Measurements from ENCODE around the gene CPXM2. TPM values are rescaled to one million over a fixed set of nuclear protein-coding genes. Genes with fewer than 3 reads are reported as not detected.

CPXM2 gene
- total RNA-seq (2022): not detected in 2 replicates
- Bru-seq, nascent RNA: percentile 1 among the genes with signal in this experiment
- percentile 4 among the genes with signal in this experiment for BruChase-seq, experiment 1, labeled RNA remaining after a 6-hour chase
- percentile 2 among the genes with signal in this experiment for BruChase-seq, experiment 2, labeled RNA remaining after a 2-hour chase
- long read RNA-seq: 0 reads

DNA sequence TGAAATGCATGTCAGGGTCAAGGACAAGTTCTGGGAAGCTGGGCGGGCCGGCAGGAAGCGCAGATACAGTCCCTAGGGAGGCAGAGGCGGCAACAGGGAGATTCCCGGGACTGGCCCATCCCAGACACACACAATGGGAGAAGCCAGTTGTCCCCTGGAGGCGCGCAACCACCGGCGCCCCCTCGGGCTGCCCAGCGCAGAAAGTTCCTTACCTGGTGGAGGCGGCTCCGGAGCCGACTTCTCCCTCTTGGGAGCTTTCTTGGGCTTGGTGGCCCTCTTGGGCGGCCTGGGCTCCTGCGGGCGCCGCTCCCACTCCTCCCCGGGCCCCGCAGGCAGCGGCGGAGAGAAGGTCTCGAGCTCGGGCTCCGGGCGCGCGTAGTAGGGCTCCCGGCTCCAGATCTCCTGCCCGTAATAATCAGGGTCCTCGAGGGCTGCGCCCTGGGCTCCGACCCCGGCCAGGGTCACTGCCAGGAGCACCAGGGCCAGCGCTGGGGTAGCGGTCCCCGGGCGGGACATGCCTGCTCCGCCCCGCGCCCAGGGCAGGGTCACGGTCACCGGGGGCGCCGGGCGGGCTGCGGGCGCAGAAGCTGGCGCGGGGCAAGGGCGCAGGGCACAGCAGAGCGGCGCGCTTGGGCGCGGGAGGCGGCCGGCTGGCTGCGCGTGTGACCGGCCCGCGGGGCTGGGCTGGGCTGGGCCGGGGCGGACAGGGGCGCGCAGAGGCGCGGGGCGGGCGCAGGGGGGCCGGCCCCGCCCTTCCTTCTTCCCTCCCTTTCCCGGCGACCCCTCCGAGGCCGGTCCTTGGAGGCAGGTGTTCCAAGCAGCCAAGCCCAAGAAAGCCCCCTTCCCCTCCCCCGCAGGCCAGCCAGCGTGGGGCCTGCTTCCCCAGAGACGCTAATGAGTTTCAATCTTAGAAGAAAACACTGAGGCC lies at the start of gene CPXM2:
Gene CPXM2, minus strand, starts transcription at position 664 of the 928 bp plus-strand sequence. Its CDS starts 148 bp downstream, at position 516.
- H3K27ac Mint-ChIP-seq (ENCODE audit: low read depth, unreplicated experiment): no peak within 1 kb of the TSS

DNA sequence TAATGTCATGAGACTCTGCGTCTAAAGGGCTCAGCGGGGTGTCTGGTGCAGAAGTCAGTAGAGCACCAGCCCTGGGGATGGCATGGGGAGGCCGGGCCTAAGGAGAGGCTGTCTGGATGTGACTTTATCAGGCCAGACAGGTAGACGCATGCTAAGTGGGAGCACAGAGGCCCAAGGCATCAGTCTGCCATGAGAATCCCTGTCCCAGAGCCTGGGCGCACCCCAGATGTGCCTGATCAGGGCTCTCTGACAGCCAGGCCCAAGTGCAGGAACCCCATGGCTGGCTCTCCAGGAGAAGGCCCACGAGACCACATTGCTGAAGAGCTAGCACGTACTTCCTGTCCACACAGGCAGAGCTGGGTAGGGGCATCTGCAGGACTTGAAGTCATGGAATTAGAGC lies 48.0 kb upstream of the CPXM2 start:
- no peaks in the 10 kb centered on the region for H3K9me3 Mint-ChIP-seq (ENCODE audit: unreplicated experiment)
- H3K4me3 Mint-ChIP-seq (ENCODE audit: unreplicated experiment): no peak overlapping the region
- H3K4me1 Mint-ChIP-seq (ENCODE audit: insufficient read depth, unreplicated experiment): no peaks in the 10 kb centered on the region
- CTCF ChIA-PET: no interaction called here
- TF ChIP-seq, protein P1, sequence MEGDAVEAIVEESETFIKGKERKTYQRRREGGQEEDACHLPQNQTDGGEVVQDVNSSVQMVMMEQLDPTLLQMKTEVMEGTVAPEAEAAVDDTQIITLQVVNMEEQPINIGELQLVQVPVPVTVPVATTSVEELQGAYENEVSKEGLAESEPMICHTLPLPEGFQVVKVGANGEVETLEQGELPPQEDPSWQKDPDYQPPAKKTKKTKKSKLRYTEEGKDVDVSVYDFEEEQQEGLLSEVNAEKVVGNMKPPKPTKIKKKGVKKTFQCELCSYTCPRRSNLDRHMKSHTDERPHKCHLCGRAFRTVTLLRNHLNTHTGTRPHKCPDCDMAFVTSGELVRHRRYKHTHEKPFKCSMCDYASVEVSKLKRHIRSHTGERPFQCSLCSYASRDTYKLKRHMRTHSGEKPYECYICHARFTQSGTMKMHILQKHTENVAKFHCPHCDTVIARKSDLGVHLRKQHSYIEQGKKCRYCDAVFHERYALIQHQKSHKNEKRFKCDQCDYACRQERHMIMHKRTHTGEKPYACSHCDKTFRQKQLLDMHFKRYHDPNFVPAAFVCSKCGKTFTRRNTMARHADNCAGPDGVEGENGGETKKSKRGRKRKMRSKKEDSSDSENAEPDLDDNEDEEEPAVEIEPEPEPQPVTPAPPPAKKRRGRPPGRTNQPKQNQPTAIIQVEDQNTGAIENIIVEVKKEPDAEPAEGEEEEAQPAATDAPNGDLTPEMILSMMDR (IDR thresholded peaks at IDR 0.05; ENCODE audit: unreplicated experiment): no peak
- H3K27ac Mint-ChIP-seq (ENCODE audit: low read depth, unreplicated experiment): no peak overlapping the region
- POLR2A ChIA-PET: no interaction called here
- no peaks in the 10 kb centered on the region for H3K36me3 Mint-ChIP-seq (ENCODE audit: insufficient read depth, unreplicated experiment)
- intact Hi-C loops (cut with micrococcal nuclease): no loop called here
- H3K27me3 Mint-ChIP-seq (ENCODE audit: insufficient read depth, unreplicated experiment): peaks cover 21% of the 10 kb centered on the region
- DNase-seq (ENCODE audit: unreplicated experiment): no peak
- no TSS peak for BruUV-seq (replicated peaks)

More for the DNA sequence above, at the start of gene CPXM2:
- ChIA-PET CTCF (interaction anchor here (0.6 to 1.1 kb wide), 3 partner anchors 9 to 179 kb away, joined by 3 to 4 read pairs (median 3); no protein-coding TSS in a partner anchor), POLR2A (no interaction called here)
- no TSS peak for BruUV-seq (replicated peaks)
- no peak within 1 kb of the TSS for H3K4me3 Mint-ChIP-seq (ENCODE audit: unreplicated experiment)
- H3K27me3 Mint-ChIP-seq (ENCODE audit: insufficient read depth, unreplicated experiment): peaks cover 13% of the 10 kb centered on the region
- TF ChIP-seq, protein P1 (IDR thresholded peaks at IDR 0.05; ENCODE audit: unreplicated experiment): no peak
- no peaks in the 10 kb centered on the region for H3K36me3 Mint-ChIP-seq (ENCODE audit: insufficient read depth, unreplicated experiment)
- DNase-seq (ENCODE audit: unreplicated experiment): no peak
- intact Hi-C loops (cut with micrococcal nuclease): no loop called here
- H3K9me3 Mint-ChIP-seq (ENCODE audit: unreplicated experiment): no peaks in the 10 kb centered on the region
- no peaks in the 10 kb centered on the region for H3K4me1 Mint-ChIP-seq (ENCODE audit: insufficient read depth, unreplicated experiment)

DNA sequence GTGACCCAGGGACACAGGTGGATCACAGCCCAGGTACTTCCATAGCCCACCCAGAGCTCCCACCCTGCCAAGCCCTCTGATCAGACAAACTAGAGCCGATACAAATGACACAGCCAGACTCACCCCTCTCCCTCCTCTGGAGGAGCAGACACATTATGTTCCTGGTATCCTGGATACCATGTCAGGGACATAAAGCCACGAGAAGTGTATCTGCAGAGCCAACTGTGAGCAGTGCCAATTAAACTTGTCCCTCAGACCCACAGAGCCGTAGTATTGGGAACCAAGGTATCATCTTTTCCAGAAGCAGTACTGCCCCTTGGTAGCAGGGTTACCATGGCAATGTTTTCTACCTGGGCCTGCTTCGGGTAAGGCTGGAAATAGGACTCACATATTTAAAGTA lies 47.3 kb upstream of the CPXM2 start:
- TF ChIP-seq, protein P1 (IDR thresholded peaks at IDR 0.05; ENCODE audit: unreplicated experiment): no peak
- Mint-ChIP-seq H3K4me1 (ENCODE audit: insufficient read depth, unreplicated experiment) (no peaks in the 10 kb centered on the region), H3K27ac (ENCODE audit: low read depth, unreplicated experiment) (no peak overlapping the region), H3K4me3 (ENCODE audit: unreplicated experiment) (no peak overlapping the region), H3K27me3 (ENCODE audit: insufficient read depth, unreplicated experiment) (peaks cover 21% of the 10 kb centered on the region), H3K36me3 (ENCODE audit: insufficient read depth, unreplicated experiment) (no peaks in the 10 kb centered on the region), H3K9me3 (ENCODE audit: unreplicated experiment) (no peaks in the 10 kb centered on the region)
- ChIA-PET POLR2A (no interaction called here), CTCF (interaction anchor here (0.6 kb wide), 1 partner anchor 297 kb away, joined by 3 read pairs; no protein-coding TSS in a partner anchor)
- BruUV-seq (replicated peaks): no TSS peak
- DNase-seq (ENCODE audit: unreplicated experiment): no peak
- intact Hi-C loops (cut with micrococcal nuclease): no loop called here

DNA sequence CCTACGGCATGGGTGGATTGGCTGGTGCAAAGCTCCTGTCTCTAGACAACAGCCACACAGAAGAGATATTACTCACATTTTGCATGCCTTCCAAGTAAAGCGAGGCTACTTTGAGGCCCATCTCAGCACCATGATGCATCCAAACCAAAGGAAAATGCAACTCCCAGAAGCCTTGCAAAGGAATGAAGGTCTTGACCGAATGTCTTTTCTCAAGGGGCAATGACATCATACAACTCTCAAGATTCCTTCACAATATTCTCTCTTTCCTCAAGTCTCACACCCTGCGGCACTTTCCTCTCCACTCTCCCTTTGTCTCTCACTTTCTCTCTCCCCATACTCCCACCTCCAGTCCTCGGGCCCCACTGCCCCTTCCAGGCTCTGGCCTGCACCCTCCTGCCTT lies 44.8 kb upstream of the CPXM2 start:
- BruUV-seq (replicated peaks): no TSS peak
- intact Hi-C loops (cut with micrococcal nuclease): no loop called here
- Mint-ChIP-seq H3K9me3 (ENCODE audit: unreplicated experiment) (peaks cover 14% of the 10 kb centered on the region), H3K4me1 (ENCODE audit: insufficient read depth, unreplicated experiment) (no peaks in the 10 kb centered on the region), H3K27ac (ENCODE audit: low read depth, unreplicated experiment) (no peak overlapping the region), H3K27me3 (ENCODE audit: insufficient read depth, unreplicated experiment) (peaks cover 21% of the 10 kb centered on the region), H3K4me3 (ENCODE audit: unreplicated experiment) (no peak overlapping the region), H3K36me3 (ENCODE audit: insufficient read depth, unreplicated experiment) (no peaks in the 10 kb centered on the region)
- TF ChIP-seq, protein P1 (IDR thresholded peaks at IDR 0.05; ENCODE audit: unreplicated experiment): no peak
- ChIA-PET CTCF (interaction anchor here (0.7 to 1.4 kb wide), 3 partner anchors 30 to 364 kb away, joined by 3 read pairs; no protein-coding TSS in a partner anchor), POLR2A (no interaction called here)
- no peak for DNase-seq (ENCODE audit: unreplicated experiment)
